ENCODE measurements around the gene FAM83E. TPM values are rescaled to one million over a fixed set of nuclear protein-coding genes. Genes with fewer than 3 reads are reported as not detected.
A peak's percentile ranks its signal among the peaks of the same experiment; 100 is the strongest.

FAM83E gene
- total RNA-seq, 2 donors from 2014 or later: 5.5 to 9.1 TPM

DNA sequence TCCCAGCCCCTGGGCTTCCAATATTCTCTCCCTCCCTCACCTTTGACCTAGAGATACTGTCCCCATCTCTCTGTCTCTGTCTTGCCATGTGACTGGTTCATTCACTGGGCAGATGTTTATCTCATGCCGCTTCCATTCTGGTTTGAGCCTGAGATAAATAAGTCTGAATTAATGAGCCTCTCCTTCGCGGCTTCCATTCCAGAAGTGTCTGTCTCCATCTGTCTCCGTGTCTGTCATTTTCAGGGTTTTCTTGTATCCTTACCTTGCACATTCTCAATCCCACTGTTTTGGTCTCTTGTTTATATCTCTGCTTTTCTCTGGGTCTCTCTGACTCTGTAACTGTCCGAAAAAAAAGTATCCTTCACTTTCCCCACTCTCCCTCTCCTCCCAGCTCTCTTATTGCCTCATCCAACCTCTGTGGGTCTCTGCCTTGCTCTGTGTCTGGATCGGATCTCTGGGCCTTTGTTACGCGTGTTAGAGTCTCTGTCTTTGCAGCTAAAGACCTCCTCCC is 8.7 kb upstream of the FAM83E start:
- no peaks in the 10 kb centered on the region for H3K9me3 Mint-ChIP-seq
- peak overlapping the region; percentile 86 to 97 for H3K27ac Mint-ChIP-seq
- peaks cover 36 to 37% of the 10 kb centered on the region in 2 donors for H3K36me3 Mint-ChIP-seq
- DNase-seq (ENCODE audit: low spot score in 2 of 2) (no peak), ATAC-seq (no peak)

DNA sequence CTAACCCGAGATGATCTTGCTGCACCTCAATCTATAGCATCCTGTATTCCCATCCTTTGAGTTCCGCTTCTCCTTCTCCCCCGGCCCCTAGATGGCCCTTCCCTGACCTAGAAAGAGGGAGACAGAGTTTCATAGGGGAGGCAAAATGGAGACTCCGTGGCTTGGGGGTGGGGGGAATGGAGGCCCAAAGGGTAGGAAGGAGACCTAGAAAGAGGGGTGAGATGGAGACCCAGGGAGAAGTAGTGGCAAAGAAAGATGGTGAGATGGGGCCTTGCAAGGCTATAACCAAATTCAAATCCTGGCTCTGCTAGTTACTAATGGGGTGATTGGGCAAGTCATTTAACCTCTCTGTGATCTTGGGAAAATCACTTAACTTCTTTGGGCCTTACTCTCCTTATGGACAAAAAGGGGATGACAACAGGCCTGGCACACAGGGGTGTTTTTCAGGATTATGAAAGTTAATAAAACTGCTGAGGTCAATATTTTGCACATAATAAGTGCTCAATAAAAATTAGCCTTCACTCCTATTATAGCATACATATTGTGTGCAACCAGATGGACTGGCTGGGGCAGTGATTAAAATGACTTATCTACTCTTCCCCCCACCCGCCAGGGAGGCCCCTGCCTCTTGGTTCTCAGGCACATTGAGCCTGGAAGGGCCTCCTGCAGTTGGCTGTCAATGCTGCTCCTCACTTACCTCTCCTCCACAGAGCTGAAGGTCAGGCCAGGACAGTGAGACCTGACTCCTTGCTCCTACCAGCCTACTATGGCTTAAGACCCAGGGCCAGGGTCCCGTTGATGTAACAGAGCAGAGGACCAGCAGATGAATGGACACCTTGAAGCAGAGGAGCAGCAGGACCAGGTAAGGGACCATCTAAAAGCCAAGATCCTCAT is 5.1 kb upstream of the FAM83E start:
- Mint-ChIP-seq H3K36me3 (peaks cover 62% of the 10 kb centered on the region in 2 donors), H3K27ac (peak overlapping the region; percentile 95 to 100)

DNA sequence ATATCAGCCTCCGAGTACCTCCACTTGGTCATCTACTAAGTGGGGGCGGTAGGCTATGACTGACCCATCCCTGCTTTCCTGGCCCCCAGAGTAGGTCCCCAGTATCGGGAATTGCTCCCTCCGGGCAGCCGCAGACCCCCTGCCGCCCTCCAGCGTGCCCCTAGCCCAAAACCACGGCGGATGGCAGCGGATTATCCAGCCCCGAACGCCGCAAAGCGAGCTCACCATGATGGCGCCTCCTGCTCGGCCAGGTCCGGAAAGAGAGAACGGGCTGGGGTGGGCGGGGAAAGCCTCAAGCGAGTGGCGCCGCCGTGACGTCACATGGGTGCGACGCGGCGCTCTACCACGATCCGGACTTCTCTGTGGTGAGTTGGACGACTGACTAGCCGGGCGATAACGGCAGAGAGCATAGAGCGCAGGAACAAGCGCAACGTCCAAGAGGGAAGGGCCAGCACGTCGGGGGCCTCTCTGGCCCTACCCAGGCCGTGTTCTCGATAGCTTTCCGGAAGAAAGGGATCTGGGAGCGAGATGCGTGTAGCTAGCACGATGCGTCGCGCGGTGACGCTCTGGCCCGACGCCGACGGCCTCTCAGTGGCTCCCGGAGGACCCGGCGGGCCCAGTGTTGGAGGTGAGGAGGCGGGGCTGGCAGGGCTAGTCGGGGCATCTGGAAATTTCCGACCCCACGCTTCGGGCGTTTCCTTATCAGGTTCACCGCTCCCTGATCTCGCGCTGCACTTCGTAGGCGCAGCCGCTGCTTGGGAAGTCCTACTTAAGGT is 4.2 kb upstream of the FAM83E start, which contains the start of the genes RPL18 and SPHK2:
Gene RPL18, minus strand, starts transcription at position 263 of the 776 bp plus-strand sequence. Its CDS starts 35 bp downstream, at position 228.
Gene SPHK2, plus strand, starts transcription at position 591 of the 776 bp plus-strand sequence. CDS start 1,009 bp downstream, outside the sequence.
- DNase-seq (ENCODE audit: low spot score in 2 of 2): peak; percentile 94 to 95
- ATAC-seq: peak; percentile 77 to 85
- H3K9me3 Mint-ChIP-seq: no peaks in the 10 kb centered on the region
- peak within 1 kb of the TSS; percentile 95 to 100 for H3K27ac Mint-ChIP-seq
- peaks cover 62% of the 10 kb centered on the region in 2 donors for H3K36me3 Mint-ChIP-seq

More for the DNA sequence above, 5.1 kb upstream of the FAM83E start:
- ATAC-seq: no peak
- DNase-seq (ENCODE audit: low spot score in 2 of 2): no peak
- no peaks in the 10 kb centered on the region for H3K9me3 Mint-ChIP-seq

DNA sequence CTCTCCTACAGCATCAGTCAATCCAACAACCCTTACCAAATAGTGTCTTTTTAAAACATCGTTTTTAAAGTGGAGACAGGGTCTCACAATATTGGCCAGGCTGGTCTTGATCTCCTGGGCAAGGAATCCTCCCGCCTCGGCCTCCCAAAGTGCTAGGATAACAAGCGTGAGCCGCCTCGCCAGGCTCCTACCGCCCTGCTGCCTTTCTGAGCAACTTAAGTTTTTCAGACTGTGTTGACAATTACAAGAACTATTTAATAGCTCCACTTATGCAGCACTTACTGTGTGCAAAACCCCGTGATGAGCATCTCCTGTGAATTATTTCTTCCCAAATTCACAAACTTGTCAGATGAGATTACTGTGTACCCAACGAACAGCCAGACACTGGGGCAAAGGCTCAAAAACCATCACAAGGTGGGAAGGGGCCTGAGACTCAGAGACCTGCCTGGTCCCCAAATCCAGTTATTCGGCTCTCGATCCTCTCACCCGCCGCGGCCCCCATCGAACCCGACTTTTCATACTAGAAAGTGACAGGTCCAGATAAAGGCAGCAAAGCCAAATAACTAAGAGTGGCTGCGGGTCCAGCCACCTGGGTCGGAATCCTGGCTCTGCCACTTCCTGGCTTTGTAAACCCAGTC is 3.5 kb upstream of the FAM83E start:
- Mint-ChIP-seq H3K9me3 (no peaks in the 10 kb centered on the region), H3K36me3 (peaks cover 55% of the 10 kb centered on the region in 2 donors)

GRCh38 chr19:48617146-48617937 is 2.5 kb upstream of the FAM83E start:
- peaks cover 52% of the 10 kb centered on the region in 2 donors for H3K36me3 Mint-ChIP-seq
- DNase-seq (ENCODE audit: low spot score in 2 of 2): no peak
- no peaks in the 10 kb centered on the region for H3K9me3 Mint-ChIP-seq
- ATAC-seq: no peak
- H3K27ac Mint-ChIP-seq: peak overlapping the region; percentile 95 to 100

More for the DNA sequence above, 3.5 kb upstream of the FAM83E start:
- DNase-seq (ENCODE audit: low spot score in 2 of 2) (no peak), ATAC-seq (no peak)
- peak overlapping the region; percentile 95 to 100 for H3K27ac Mint-ChIP-seq

GRCh38 chr19:48616491-48617056 is 1.7 kb upstream of the FAM83E start:
- Mint-ChIP-seq H3K9me3 (no peaks in the 10 kb centered on the region), H3K27ac (peak overlapping the region; percentile 95 to 100), H3K36me3 (peaks cover 45 to 47% of the 10 kb centered on the region in 2 donors)
- DNase-seq (ENCODE audit: low spot score in 2 of 2) (no peak), ATAC-seq (no peak)

DNA sequence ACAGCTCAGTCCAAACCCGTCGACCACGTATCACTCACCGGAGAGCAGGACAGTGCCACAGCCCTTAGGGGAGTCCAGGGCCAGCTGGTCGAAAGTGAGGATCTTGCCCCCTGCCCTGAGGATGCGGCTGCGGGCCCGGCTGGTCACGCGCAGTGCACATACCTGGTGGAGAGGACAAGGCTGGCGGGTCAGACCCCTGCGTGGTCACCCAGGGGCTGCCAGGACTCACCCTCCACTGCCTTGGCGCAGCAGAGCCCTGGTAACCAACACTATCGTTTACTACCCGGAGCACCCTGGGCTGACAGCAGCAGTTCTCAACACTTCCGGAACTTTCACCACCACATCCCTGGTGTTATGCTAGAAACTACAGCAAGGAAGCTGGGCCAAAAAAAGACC is 1.2 kb upstream of the FAM83E start:
- DNase-seq (ENCODE audit: low spot score in 2 of 2): no peak
- H3K36me3 Mint-ChIP-seq: peaks cover 41 to 43% of the 10 kb centered on the region in 2 donors
- no peak for ATAC-seq
- no peaks in the 10 kb centered on the region for H3K9me3 Mint-ChIP-seq
- H3K27ac Mint-ChIP-seq: peak overlapping the region in 1 of 2 donors; percentile 72

GRCh38 chr19:48615231-48616040 is 560 bp upstream of the FAM83E start:
- H3K36me3 Mint-ChIP-seq: peaks cover 41 to 43% of the 10 kb centered on the region in 2 donors
- DNase-seq (ENCODE audit: low spot score in 2 of 2) (no peak), ATAC-seq (no peak)
- peak overlapping the region in 1 of 2 donors; percentile 54 for H3K27ac Mint-ChIP-seq
- H3K9me3 Mint-ChIP-seq: no peaks in the 10 kb centered on the region

- ATAC-seq (peak; percentile 5 to 8), DNase-seq (ENCODE audit: low spot score in 2 of 2) (no peak)
- H3K36me3 Mint-ChIP-seq: peaks cover 29 to 30% of the 10 kb centered on the region in 2 donors
- peak overlapping the region; percentile 51 to 99 for H3K27ac Mint-ChIP-seq
- no peaks in the 10 kb centered on the region for H3K9me3 Mint-ChIP-seq
These were observed 932 bp downstream of the FAM83E start for GRCh38 chr19:48613852-48614435.

GRCh38 chr19:48613024-48613851 is 1.6 kb downstream of the FAM83E start:
- peak overlapping the region; percentile 51 to 99 for H3K27ac Mint-ChIP-seq
- peak; percentile 2 to 16 for ATAC-seq

GRCh38 chr19:48611872-48612271 is 3.0 kb downstream of the FAM83E start:
- Mint-ChIP-seq H3K9me3 (no peaks in the 10 kb centered on the region), H3K27ac (peak overlapping the region in 1 of 2 donors; percentile 93), H3K36me3 (peaks cover 9% of the 10 kb centered on the region in 2 donors)
- DNase-seq (ENCODE audit: low spot score in 2 of 2) (no peak), ATAC-seq (no peak)

More at GRCh38 chr19:48613024-48613851, 1.6 kb downstream of the FAM83E start:
- no peak for DNase-seq (ENCODE audit: low spot score in 2 of 2)
- no peaks in the 10 kb centered on the region for H3K9me3 Mint-ChIP-seq
- H3K36me3 Mint-ChIP-seq: peaks cover 22 to 23% of the 10 kb centered on the region in 2 donors

DNA sequence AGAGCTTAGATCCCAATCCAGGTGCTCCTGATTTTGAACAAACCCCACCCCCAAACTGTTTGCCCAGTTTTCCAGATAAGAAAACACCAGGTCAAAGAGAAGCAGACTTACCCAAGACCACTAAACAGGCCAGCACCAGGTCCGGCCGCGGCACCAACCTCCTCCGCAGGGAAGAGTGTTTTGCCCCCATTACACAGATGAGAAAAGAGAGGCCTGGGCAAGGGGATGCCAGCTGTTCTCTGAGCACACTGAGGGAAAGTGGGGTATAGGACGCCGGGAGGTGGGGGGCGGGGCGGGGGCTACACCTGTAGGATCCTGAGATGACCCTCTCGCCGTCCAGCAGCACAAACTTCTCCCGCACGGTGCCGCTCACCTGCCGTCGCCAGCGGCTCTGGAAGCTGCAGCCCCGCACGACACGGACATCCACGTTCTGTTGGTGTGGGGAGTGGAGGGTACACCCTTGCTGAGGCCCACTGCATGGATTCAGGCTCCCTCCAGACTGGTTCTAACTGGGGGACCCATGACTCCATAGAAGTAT is 5.2 kb downstream of the FAM83E start:
- DNase-seq (ENCODE audit: low spot score in 2 of 2) (no peak), ATAC-seq (no peak)
- Mint-ChIP-seq H3K9me3 (no peaks in the 10 kb centered on the region), H3K36me3 (no peaks in the 10 kb centered on the region), H3K27ac (no peak overlapping the region)

DNA sequence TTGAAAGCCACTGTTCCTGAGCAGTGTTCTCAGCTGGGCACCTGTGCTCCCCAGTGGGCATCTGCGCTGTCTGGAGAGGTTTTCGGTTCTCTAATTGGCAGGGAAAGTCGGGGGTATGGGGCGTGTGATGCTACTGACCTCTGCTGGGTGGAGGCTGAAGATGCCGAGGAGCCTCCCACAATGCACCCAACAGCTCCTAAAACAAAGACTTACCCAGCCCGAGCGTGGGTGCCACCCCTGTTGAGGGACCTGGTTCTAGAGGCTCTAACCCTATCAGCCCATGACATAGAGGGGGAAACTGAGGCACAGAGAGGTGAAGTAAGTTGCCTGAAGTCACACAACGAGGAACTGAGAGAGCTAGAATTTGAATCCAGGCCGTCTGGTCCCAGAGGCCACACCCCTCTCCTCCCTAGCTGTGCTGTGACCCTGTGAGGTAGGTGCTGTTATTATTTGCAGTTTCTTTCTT is 6.0 kb downstream of the FAM83E start:
- DNase-seq (ENCODE audit: low spot score in 2 of 2) (no peak), ATAC-seq (peak; percentile 50 to 63)
- H3K36me3 Mint-ChIP-seq: no peaks in the 10 kb centered on the region
- H3K9me3 Mint-ChIP-seq: no peaks in the 10 kb centered on the region
- no peak overlapping the region for H3K27ac Mint-ChIP-seq

Measured in activated naive CD4-positive, alpha-beta T cell treated with anti-CD3 and anti-CD28 coated beads, Interleukin-2, amount 50 U/mL, for 72 hours (primary cell).